ENCODE results near the gene ZBTB7A.

Gene ZBTB7A

DNA sequence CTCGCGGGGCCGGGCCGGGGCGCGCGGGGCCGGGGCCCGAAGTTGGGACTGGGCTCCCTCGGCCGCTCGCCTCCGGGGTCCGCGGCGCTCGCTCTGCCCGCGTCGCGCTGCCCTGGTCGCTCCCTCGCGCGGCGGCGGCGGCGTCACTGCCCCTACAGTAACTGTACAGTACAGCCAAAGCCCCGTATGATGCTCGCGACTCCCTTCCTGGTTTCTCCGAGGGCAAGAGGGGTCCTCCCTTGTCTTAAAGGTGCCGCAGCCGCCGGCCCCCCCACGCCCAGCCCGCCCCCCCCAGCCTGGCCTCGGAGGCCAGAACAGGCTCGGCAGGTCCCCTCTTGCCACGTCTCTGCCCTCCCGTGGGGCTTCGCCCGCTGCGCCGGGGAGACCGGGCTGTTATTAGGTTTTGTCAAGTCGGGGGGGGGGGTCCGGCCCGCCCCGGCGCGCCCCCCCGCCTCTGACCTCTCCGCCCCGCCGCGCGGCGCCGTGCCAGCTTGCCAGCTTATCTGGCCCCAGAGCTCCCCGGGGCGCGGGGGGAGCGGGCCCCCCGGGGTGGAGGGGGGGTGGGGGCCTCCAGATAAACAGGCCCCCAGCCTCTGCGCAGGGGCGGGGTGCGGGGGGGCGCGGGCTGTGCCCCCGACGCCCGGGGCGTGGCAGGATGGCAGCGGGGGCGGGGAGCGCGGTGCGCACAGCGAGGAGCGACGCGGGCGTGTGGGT lies at the start of gene ZBTB7A:
Gene ZBTB7A, minus strand, starts transcription at position 218 of the 714 bp plus-strand sequence. CDS start 11,667 bp downstream, outside the sequence.
- peak; percentile 86 for DNase-seq

DNA sequence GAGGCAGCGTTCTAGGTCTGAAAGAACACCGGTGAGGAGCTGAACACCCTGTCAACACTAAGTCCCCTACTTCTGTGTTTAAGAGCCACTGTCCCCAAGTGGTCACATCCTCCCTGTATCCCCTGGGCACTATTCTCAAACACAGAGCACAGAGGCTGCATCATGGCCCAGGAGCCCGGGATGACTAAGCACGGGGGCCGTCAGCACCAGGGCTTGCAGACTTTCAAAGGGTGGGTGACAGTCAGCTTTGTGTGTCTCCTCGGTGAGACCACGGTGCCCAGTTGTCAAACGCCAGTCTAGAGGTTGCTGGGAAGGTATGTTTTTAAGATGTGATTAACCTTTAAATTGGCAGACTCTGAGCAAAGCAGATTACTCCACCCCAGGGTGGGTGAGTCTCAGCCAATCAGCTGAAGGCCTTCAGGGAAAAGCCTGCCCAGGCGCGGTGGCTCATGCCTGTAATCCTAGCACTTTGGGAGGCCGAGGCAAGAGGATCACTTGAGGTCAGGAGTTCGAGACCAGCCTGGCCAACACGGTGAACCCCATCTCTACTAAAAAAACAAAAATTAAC lies 49.2 kb upstream of the ZBTB7A start:
- DNase-seq: no peak

DNA sequence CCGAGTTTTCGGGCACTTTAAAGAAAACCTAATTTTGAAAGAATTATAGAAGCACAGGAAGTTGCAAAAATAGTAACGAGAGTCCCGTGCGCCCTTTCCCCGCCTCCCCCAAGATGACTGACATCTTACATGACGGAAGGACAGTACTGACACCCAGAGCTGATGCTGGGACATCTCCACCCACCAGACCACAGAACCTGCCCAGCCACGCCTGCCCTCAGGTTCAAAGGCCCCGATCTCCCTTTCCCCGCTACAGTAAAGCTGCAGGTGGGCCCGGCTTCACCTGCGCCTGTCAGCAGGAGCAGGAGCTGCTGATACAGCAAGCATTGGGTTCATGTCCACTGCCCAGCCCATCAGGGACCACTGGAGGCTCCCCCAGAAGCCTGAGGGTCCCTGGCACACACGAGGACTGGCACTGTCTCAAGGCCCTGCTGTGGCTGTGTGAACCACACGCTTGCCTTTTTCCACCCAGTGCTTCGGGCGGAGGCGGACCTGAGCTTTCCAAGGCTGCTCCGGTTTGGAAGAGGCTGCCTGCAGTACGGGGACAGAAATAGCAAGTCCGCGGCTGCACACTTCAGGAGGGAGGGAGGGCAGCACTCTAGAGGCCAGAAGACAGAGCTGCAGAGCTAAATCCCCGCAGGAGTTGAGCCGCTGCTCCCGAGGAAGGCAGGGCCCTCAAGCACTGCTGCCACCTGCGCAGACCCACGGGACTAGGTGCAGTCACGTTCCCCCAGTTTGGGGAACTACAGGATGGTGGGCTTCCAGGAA lies 48.5 kb upstream of the ZBTB7A start:
- DNase-seq: peak; percentile 77 to 82

DNA sequence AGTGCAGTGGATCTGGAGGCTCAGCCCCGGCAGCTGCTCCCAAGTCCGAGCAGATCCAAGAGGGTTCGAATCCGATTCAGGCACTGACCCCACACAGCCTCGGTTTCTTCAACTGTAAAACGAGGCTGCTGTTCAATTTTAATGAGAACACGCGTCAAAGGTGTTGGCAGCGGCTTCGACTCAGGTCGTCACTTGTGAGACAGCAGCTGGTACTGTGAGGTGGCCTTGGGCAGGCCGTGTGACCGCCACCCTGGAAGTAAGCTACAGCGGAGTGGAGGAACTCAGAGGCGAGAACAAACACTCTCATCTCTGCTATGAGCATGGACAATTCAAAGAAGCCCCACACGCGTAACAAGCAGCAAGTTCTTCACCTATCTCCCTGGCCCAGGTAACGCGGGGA lies 47.5 kb upstream of the ZBTB7A start:
- no peak for DNase-seq

DNA sequence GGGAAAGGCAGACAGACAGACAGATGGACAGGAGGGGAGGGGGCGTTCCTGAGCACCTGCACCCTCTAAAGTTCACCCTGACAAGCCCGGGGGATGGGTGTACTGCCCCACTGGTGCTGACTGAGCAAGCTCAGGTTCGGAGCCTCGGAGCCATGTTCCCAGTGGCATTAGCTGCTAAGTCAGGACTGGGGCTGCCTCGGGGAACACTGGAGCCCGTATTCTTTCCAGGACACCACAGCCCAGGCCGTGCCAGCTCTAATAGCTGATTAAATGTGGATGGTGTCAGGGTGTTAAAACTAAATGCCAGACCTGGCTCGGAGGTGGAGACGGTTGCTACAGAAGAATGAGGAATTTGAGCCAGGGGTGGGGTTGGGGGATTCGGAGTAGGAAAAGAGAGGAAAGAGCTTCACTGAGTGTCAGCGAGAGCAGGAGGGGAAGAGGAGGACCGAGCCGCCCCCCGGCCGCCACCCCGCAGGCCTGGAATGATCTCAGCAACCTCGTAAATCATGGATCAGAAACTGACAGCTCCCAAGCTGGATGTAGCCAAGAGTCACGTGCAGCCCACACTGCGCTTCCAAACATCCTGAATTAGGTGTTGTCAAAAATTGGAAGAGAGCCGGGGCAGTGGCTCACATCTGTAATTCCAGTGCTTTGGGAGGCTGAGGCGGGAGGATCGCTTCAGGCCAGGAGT lies 46.8 kb upstream of the ZBTB7A start:
- no peak for DNase-seq

DNA sequence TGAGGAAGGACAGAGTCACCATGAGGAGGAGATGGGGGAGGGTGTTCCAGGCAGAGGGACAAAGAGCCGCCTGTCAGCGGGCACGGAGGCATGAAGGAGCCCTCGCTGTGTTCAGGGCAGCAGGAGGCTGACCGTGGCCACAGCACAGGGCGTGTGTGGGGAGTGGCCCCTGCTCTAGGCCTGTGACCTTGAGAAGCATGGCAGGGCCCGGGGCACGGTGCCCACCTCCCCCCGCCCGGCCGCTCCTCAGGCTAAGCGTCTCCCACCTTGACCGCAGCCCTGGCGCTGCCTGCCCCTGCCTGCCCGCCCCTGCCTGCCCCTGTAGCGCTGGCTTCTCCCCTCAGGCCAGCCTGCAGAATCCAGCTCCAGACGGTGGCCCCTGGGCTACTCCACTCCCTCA lies 45.7 kb upstream of the ZBTB7A start:
- DNase-seq: no peak

DNA sequence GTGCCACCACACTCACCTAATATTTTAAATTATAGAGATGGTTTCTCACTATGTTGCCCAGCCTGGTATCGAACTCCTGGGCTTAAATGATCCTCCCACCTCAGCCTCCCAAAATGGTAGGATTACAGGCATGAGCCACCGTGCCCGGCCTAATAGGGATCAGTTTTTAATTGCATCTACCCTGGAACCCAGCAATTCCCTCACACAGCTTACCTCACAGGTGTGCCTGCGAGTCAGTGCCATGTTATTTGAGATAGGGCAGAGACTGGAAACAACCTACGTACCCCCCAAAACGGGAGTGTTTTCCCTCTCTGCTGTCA lies 42.9 kb upstream of the ZBTB7A start:
- no peak for DNase-seq

DNA sequence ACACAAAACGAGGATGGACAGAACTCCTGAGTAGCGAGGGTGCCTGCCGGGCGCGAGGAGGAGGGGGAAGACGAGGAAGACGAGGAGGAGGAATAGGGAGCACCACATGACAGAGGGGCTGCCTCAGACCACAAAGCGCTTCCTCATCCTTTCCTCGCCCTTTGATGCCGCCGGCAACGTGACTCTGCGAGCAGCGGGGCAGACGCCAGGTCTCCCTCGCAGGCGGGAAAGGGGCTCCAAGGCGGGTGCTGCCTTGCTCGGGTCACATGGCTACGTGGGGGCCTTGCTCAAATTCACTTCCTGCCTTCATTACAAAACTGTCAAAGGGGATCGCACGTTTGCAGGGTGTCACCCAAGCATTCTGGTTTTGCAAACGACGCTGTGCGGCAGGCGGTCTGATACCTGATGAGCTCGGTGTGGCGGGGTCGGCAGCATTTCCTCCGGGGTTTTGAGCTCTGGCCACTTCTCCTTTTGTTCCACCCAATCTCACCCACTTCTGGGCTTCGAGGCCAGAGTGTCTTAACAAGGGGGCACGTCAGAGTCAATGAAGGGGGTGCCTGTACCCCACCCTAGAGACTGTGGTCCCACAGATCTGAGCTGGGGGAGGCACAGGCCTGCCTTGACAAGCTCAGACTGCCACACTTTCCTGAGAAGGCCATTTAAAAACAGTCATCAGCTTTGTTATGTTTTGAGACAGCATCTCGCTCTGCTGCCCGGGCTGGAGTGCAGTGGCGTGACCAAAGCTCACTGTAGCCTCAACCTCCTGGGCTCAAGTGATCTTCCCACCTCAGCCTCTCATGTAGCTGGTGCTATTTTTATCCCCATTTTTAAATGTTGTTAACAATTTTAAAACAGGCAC lies 42.3 kb upstream of the ZBTB7A start:
- peak; percentile 84 to 85 for DNase-seq

DNA sequence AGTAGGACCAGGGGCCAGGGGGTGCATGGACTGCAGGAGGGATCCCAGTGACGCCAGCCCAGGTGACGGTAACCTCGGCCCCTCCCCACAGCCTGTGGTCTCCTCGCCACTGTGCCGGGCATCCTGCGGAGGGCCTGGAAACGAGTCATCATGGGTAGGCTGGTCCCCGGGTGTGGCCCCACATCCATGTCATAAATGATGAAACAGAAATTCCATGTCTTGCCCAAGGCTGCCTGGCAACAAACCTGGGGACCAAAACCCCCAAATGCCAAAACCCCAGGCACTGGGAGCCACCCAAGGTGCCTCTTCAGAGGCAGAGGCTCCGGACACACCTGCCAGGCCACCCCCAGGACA lies 36.4 kb upstream of the ZBTB7A start:
- no peak for DNase-seq

DNA sequence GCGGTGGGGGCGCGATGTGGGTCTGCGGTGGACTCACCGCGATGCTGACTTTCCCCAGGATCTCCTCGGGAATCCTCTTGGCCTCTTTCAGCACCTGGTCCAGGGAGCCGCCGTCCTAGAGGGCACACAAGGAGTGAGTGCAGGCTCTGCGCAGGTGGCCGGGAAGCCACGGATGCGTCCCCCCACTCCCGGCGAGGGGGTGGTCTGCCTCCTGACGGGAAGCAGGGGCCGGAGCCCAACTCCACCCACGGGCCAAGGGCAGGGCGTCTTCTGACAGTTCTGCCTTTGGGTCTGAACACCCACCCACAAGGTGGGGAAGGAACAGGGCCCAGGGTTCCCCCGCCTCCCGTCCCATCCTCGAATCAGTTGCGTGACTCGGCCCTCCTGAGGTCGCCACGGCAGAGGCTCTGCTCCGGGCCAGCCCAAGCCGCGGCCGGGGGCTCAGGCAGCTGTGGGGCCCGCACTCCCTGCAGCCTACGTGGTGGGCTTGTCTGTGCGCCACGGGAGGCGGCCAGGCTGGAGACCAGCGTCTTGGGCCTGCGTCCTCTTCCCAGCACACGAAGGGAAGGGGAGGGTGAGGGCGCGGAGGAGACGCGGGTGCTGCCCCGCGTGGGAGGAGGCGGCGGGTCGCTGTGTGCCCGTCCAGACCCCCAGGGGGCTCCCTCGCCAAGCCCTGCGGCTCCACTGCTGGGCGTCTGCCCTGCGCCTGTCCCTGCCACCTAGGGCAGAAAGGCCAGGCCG lies 35.8 kb upstream of the ZBTB7A start:
- DNase-seq: no peak

DNA sequence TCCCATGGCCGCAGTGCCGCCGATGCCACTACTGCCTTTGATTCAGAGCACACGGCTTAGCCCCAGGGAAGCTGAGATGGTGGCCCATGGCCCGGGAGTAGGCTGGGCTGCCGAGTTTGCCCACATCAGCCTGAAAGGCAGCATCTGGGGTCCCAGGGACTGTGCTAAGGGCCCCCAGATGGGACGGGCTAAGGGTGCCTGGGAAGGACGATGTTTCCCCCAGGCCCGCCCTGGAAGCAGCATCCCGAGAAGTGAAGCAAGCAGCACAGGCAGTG lies 34.7 kb upstream of the ZBTB7A start:
- no peak for DNase-seq

DNA sequence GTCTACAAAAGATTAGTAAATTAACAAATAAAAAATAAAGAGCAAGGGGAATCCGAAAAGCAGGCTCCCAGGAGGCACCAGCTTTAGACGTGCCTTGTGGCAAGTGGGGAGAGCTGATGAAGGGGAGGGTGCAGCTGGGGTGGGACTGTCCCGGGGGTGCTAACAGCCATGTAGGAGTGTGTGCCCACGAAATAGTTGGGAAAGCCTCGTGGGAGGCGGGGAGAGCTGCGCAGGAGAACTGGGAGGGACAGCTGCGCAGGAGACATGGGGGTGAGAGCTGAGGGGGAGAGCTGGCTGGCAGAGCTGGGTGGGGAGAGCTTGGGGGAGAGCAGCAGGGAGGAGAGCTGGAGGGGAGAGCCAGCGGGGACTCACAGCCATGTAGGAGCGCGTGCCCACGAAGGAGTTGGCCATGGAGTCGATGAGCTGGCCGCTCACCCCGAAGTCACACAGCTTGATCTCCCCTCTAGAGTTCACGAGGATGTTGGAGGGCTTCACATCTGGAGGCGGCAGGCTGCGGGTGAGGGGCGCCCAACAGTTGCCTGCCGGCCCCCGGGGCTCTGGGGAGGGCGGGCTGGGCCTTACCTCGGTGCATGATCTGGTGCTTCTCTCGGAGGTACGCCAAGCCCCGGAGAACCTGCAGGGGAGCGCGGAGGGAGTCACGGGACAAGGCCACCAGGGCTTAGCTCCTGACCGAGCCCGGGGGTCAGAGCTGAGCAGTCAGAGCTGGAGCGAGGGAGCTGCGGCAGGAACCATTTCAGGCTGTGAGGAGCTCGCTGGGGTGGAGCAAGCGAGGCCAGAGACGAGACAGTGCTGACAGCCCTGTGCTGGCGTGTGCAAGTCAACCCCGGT lies 34.2 kb upstream of the ZBTB7A start:
- DNase-seq: no peak

DNA sequence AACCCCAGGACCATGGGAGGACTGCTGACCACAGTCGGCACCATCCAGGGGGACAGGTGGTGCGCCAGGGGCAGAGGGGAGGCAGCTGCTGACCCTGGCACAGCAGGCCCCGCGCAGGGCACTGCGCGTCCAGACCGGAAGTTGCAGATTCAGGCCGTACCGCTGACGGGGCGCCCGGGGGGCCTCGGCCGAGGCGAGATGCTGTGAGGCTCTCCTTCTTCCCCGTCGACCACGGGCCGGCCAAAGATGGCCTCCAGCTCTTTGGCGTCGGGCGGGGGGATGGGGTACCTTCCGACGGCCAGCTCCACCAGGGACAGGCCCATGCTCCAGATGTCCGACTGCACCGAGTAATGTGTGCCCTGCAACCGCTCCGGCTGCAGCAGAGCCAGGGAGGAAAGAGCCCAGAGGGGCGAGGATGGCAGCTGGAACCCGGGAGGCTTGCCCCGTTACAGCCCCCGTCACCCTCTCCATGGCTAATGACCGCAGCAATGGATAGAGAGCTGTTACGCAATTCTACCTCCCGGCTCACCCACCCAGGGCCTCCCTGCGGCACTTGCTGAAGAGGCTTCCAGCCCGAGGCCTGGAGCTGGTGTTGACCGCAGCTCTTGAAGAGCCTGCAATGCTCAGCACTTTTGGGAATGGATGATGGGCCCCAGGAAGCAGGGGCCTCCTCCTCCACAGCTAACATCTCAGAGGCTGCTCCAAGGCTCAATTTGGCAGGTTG lies 32.5 kb upstream of the ZBTB7A start:
- DNase-seq: no peak

DNA sequence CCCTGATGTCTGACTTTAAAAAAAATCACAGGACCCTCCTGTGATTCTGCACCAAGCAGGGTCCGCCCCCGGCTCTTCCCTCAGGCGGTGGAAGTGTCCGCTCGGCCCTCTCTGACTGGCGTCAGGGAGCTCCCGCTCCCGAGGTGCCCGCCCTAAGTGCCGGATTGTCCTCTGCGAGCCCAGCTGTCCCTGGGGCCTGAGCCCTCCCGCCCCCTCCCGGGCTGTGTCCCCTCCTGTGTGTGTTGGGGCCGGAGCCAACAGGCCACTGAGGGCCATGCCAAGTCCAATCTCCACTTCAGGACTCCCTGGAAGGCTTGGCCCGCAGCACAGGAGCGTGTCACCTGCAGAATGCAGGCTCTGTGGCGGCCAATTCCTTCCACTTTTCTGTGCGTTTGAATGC lies 31.8 kb upstream of the ZBTB7A start:
- DNase-seq: no peak

DNA sequence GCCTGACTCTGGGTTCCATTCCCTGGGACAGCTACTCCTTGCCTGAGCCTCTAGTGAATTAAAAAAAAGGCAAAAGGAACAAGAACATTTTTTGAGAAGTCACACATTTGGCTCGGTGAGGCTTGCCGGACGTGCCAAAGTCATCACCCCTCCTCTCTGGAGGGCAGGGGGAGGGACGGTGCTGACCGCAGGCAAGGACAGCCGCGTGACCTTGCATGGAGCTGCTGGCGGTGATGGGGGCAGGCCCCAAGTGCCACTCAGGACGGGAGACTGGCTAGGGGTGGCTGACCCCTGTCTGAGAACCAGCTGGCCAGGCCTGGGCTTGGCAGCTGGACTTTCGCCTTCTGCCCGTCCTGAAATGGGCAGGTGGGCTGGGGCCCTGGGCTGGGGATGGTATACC lies 30.8 kb upstream of the ZBTB7A start:
- DNase-seq: no peak

DNA sequence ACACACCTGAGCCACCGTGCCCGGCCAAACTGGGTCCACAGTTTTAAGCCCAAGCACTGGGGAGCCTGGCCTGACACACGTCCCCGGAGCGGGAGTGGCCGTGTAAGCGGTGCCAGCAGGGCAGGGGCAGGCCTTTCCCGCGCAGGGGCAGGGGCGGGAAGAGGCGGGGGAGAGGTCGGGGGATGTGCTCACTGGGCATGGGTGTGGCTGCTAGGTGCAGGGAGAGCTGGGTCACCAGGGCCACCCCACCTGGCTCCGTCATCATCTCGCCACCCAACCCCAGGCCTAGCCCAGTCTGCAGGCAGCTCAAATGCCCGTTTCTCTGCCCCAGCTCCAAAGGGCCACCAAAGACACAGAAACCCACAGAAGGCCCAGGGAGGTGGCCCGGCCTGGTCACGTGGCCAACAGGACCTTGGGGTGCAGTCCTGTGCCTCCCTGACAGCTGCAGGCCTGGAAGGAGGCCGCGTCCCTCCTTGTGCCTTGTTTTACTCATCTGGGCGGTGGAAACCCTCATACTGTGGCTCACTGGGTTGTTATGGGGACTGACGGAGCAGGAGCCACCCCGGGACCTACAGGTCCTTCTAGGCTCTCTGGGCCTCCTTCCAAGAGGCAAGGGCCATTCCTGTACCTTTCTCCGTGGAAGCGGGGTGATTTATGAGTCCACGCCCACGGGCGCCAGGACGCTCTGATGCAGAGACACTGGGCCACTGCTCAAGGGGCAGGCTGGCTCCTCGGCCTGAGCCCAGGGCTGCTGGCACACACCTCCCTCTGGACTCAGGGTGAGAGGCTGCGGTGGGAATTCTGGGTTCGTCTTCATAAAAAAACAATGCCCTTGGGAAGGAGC lies 29.6 kb upstream of the ZBTB7A start:
- DNase-seq: no peak

DNA sequence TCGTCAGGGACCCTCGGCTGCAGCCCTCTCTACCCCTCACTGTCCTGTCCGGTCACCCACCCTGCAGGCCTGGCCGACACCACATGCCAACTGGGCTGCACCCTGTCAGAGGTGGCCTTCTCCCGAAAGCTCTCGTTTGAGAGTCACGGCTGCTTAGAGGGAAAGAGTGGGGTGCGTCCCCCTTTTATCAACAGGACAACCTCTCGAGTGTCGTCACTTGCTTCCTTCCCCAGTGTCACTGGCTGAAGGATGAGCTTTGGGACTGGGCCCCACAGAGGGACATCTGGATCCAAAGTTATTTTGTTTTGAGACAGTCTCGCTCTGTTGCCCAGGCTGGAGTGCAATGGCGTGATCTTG lies 28.8 kb upstream of the ZBTB7A start:
- DNase-seq: no peak

DNA sequence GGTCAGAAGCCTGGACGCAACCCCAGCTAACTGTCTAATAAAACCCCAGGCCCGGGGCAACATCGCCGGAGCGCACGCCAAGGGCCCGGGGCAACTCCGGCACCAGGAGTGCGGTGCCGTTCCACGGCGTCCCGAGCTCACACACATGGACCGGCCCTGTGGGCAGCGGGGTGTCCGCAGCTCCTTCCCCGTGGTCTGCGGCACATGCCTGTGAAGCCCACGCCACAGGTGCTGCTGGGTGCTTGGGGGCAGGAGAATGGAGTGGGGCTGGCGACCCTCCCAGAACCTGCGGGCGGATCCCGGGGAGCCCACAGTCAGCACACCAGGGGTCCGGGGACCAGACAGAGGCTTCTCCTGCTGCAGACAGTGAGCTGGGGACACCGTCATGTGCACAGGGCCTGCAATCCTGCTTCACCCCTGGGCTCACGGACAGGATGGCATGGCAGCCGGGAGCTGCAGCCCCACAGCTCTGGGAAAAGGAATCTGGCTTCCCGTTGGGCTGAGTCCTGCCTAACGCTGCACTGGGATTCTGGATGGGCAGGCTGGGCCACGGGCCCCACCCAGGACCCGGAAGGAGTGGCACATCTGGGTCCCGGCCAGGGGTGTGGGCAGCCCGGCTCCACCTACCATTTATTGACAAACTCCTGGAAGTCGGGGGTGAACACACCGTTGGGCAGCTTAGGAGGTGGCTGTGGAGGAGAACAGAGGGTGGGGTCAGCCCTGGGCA lies 28.2 kb upstream of the ZBTB7A start:
- DNase-seq: no peak

DNA sequence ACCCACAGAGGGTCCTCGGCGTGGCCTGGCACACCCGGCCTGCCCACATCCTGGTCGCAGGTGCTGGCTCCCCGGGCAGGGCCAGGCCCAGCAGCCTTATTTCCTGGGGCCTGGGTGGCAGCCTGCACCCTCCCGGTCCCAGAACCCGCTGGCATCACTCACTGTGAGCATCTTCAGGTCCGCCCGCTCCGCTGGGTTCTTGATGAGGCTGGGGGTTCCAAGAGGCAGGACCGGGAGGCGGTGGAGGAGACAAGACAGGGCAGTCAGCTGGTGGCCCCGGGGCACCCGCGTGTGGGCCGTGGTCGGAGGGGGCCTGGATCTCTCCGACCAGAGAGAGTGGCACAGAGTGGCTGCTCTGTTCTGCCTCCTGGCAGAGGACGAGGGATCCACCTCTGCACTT lies 27.6 kb upstream of the ZBTB7A start:
- DNase-seq: no peak

All from CD4-positive, alpha-beta T cell treated with Interleukin-4 for 1 hour (primary cell).